Superior temporal gyrus (tissue), 1 donor: Measurements from ENCODE around the gene RXRA.
A peak's percentile ranks its signal among the peaks of the same experiment; 100 is the strongest.

Source experiments
- DNase-seq: peaks from one replicate; pipeline ENCODE4 v3.0.0-alpha.2; 2016; ENCODE audit errors: extremely low spot score

Gene RXRA

GRCh38 chr9:134403292-134403681, 77.0 kb downstream of the RXRA start:
- DNase-seq, result no peak

GRCh38 chr9:134403682-134404301, 77.5 kb downstream of the RXRA start:
- DNase-seq, result no peak

- no peak for DNase-seq
Observed at GRCh38 chr9:134404376-134405358, 78.4 kb downstream of the RXRA start.

- no peak for DNase-seq
Observed at GRCh38 chr9:134405527-134405926, 79.3 kb downstream of the RXRA start.

- no peak for DNase-seq
Observed at GRCh38 chr9:134406366-134407120, 80.3 kb downstream of the RXRA start.

GRCh38 chr9:134407121-134407779, 81.0 kb downstream of the RXRA start:
- peak; percentile 89 for DNase-seq

- DNase-seq, result no peak
Observed at GRCh38 chr9:134408389-134408788, 82.1 kb downstream of the RXRA start.

- no peak for DNase-seq
Observed at GRCh38 chr9:134408939-134409737, 82.9 kb downstream of the RXRA start.

GRCh38 chr9:134410071-134410834, 84.0 kb downstream of the RXRA start:
- no peak for DNase-seq

- no peak for DNase-seq
Observed at GRCh38 chr9:134410835-134411217, 84.6 kb downstream of the RXRA start.

- DNase-seq, result no peak
Observed at GRCh38 chr9:134411440-134412297, 85.4 kb downstream of the RXRA start.

- no peak for DNase-seq
Observed at GRCh38 chr9:134412298-134412711, 86.0 kb downstream of the RXRA start.

GRCh38 chr9:134413112-134413715, 87.0 kb downstream of the RXRA start:
- no peak for DNase-seq

GRCh38 chr9:134413890-134414623, 87.8 kb downstream of the RXRA start:
- no peak for DNase-seq

GRCh38 chr9:134414900-134415425, 88.7 kb downstream of the RXRA start:
- no peak for DNase-seq

- no peak for DNase-seq
Observed at GRCh38 chr9:134416385-134417015, 90.2 kb downstream of the RXRA start.

GRCh38 chr9:134418354-134418753, 92.1 kb downstream of the RXRA start:
- no peak for DNase-seq
